ENCODE measurements around the gene SYAP1.
A peak's percentile ranks its signal among the peaks of the same experiment; 100 is the strongest.
"Not testable (repeated sequence)": the region's sequence is repeated elsewhere in the genome, so short reads cannot be mapped to it uniquely, and the experiment has no call there.

Gene SYAP1, protein sequence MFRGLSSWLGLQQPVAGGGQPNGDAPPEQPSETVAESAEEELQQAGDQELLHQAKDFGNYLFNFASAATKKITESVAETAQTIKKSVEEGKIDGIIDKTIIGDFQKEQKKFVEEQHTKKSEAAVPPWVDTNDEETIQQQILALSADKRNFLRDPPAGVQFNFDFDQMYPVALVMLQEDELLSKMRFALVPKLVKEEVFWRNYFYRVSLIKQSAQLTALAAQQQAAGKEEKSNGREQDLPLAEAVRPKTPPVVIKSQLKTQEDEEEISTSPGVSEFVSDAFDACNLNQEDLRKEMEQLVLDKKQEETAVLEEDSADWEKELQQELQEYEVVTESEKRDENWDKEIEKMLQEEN

GRCh38 chrX:16719334-16720084 lies at the start of gene SYAP1:
SYAP1 (plus strand) TSS chrX:16719612; CDS start chrX:16719725, 113 bp downstream.
- DNase-seq, result peak; percentile 65 to 96 (median 93)

DNA sequence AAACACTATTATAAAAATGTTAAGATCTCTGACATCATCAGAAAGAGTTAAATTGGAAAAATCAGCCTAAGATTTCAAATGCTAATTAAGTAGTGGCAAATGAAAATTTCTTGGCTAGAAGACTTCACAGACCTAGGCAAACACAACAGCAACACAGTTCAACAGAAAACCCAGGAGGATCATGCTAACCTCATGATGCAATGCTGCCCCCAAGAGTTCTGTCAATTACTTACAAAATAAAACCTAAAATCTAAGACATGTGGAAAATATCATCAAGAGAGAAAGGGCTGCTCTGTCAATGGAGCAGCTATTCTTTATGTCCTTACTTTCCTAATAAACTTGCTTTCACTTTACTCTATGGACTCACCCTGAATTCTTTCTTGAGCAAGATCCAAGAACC lies 48.4 kb upstream of the SYAP1 start:
- peak in 2 of 14 donors; percentile 3 for DNase-seq

DNA sequence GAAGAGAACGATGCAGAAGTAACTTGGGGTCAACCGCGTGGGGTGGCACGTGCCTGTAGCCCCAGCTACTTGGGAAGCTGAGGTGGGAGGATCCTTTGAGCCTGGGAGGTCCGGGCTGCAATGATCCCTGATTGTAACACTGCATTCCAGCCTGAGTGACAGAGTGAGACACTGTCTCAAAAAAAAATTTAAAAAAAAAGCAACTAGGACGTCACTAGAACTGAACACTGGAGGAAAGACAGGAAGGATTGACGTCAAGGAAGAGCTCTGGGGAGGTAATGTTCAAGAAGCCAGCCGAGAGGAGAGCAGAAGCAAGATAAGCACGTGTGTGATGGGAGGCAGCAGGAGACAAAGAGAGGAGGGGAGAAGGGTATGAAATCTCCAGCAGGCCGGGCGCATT lies 40.7 kb upstream of the SYAP1 start:
- no peak for DNase-seq

- DNase-seq, result no peak
Observed at GRCh38 chrX:16683007-16683664, 36.3 kb upstream of the SYAP1 start.

DNA sequence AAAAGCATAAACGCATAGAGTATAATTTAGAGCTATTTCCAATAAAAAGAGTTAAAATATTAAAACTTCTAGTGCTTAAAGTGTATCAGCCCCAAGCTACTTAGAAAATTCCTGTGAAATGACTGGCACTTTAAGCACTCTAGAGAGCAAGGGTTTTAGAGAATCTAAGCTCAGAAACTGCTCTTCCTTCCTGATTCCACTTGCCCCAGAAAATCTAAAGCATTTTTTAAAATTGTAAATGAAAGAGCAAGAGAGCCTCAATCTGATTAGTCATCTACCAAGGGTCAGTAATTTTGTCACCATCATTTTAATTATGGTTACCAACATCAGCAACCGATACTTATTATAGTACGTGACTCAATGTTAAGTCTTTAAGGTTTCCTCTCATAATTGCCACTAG lies 31.9 kb upstream of the SYAP1 start:
- DNase-seq, result no peak

DNA sequence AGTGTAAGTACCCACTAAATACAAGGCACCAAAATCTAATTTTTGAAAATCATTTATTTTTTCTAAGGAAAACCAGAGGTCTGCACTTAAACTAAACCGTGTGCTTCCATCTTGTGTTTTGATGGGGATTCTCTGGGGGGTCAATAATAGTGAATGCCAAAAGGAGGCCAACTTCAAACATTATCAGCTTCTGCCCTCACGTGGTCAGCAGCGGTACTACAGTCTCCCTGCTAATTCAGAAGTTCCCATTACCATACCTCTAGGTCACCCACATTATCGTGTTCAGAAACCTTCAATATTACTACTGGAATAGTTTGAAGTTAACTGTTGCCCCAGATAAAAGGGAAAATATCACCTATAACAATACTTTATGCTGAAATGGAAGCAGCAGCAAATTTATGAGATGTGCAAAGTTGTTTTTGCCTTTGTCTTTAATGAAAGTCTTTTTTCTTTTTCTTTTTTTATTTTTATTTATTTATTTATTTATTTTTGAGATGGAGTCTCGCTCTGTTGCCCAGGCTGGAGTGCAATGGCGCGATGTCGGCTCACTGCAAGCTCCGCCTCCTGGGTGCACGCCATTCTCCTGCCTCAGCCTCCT lies 24.2 kb upstream of the SYAP1 start:
- DNase-seq, result peak in 6 of 14 donors; percentile 0 to 39 (median 15)

DNA sequence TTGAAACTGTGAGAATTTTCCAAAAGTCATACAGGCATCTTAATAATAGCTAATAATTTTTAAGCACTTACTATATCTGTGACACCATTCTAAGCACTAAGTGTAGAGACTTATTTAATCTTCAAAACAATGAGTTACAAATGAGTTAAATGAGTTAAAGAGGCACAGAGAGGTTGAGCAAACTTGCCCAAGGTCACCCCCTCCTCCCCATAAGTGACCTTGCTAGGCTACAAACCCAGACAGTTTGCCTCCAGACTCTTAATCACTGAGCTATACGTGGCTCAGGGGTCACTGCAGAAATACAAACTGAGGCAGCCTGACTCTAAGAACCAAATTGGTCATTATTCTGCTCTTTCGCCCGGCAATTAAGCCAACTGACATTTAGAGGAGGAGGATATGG lies 22.5 kb upstream of the SYAP1 start:
- no peak for DNase-seq

DNA sequence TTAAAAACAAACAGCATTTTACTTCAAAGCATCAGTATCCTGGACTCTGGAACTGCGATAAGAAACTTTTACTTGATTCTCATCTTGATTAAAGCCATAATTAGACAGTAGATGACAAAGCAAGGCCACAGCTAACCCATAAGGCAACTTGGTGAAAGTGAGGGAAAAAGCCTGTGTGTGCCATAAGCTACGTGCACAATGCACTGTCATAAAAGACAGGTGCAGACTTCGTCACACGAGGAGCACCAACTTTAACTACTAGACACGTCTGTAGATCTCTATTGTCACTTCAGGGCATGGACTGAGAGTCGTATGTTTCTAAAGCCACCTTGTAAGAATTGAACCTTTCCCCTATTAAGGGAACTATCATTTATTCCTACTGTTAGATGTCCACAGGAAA lies 20.0 kb upstream of the SYAP1 start:
- no peak for DNase-seq

GRCh38 chrX:16700734-16701133 lies 18.7 kb upstream of the SYAP1 start:
- no peak for DNase-seq

GRCh38 chrX:16702700-16703599 lies 16.5 kb upstream of the SYAP1 start:
- no peak for DNase-seq

DNA sequence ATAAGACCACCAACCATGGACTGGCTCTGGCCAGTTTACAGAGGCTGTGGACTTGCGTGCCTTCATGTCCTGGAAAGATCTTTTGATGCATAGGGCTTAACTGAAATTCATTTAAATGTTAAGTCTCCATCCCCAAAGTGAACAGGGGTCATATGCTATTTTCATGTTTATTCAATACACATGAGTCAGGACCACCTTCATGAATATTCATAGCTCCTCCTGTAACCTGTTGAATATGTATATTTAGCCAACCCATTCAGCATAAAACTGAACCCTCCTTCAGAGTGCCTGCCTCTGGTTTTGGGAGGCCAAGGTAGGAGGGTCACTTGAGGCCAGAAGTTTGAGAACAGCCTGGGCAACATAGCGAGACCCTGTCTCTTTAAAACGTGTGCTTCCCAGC lies 14.0 kb upstream of the SYAP1 start:
- no peak for DNase-seq

- no peak for DNase-seq
Observed at GRCh38 chrX:16708016-16708415, 11.4 kb upstream of the SYAP1 start.

DNA sequence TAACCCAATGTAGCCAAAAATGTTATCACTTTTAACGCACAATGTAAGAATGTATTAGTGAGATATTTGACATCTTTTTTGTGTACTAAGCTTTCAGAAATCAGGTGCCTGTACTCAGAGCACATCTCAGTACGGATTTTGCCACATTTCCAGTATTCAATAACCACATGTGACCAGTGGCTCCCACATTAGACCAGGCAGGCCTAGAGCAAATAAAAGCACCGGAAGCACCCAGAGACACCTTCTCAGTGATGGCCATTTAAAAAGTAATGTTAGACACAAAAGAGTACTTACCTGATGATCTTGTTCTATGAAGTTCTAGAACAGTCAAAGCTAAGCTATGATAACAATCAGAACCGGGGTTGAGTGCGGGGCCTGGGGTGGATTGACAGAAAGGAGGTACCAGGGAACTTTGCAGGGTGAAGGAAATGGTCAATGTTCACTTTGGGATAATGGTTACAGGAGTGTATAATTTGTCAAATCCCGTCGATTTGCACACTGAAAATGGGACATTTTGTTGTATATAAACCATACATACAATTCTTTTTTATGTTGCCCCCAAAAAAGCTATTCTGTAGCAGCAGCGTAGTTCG lies 8.1 kb upstream of the SYAP1 start:
- peak in 2 of 14 donors; percentile 6 to 10 for DNase-seq

DNA sequence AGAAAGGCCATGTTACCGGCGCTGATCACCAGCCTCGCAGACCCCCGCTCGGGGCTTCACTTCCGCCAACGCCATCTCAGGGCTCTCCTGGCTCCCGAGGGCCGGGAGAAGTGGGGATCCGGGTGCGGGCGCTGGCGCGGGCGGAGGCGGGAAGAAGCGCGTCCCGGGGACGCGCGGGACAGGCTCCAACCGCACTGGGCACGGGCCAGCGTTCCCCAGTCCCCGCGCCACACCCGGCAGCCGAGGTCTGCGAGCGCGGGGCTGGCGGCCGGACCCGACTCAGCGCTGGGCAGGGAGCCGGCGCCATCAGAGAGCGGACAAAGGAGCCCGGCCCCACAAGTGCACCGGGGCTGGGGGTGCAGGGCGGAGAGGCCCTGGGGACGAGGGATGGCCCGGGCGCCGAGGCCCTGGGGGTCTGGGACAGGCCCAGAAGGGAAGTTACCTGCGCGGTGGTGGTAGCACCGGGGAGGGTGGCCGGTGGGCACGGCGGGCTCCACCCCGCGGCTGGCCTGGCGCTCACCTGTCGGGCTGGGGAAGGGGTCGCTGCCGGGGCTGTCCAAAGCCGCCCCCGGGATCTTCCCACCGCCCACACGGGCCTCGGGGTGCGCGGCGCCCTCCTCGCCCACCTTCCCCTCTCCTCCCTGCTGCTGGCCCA lies 7.4 kb upstream of the SYAP1 start:
- peak in 8 of 14 donors; percentile 4 to 36 (median 23) for DNase-seq

DNA sequence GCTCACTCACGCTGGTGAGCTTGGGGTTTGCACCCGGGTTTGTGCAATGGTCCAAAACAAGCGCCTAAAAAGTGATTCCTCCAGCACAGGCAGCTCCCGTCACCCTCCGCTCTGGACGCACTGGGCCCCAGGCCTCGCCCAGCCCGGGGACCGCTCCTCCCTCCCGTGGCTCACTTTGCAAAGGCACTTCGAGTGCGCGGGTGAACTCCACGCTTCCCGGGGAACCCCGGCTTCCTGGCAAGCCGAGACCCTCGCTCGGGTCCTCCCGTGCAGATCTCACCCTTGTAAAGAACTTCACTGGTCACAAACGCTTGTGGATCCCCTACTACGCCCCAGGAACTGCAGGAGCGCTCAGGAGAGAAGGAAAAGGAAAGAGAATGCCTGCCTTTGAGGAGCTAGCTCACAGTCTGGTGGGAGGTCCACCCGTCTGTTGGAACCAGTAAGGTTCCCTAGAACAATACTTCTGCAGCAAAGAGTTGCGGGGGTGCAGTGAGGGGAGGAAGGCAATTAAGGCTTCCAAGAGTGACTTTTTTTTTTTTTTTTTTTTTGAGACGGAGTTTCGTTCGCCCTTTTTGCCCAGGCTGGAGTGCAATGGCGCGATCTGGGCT lies 6.8 kb upstream of the SYAP1 start, which contains the start of gene CTPS2:
Gene CTPS2 (minus strand): TSS at position 122 of the 608 bp plus-strand sequence. CDS start 9,767 bp downstream, outside the sequence.
- DNase-seq, result peak in 10 of 14 donors; percentile 12 to 45 (median 25)

- no peak for DNase-seq
Observed at GRCh38 chrX:16714504-16714903, 4.9 kb upstream of the SYAP1 start.

GRCh38 chrX:16715638-16716037 lies 3.8 kb upstream of the SYAP1 start:
- not testable (repeated sequence) for DNase-seq

GRCh38 chrX:16716451-16716850 lies 3.0 kb upstream of the SYAP1 start:
- not testable (repeated sequence) for DNase-seq

DNA sequence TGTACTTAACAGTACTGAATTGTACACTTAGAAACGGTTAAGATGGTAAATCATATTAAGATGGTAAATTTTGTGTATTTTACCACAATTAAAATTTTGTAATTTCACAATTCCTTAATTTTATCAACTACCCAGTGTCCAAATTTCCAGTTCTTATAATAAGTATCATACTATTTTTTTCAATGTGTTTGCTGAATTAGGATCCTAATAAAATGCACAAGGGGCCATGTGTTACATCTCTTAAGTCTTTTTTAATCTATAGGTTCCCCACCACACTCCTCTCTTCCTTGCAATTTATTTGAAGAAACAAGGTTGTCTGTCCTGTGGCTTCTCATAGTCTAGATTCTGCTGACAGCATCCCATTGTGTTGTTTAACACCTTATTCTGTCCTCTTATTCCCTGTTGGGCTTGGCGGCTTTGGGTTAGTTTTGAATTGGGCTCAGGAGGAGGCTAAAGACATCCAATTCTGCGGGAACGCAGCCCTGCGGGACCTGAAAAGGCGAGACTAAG lies 533 bp upstream of the SYAP1 start:
- no peak for DNase-seq

- DNase-seq, result no peak
Observed at GRCh38 chrX:16722481-16722880, 3.1 kb downstream of the SYAP1 start.

Data from C1 segment of cervical spinal cord (tissue), 14 donors.